ENCODE measurements around the gene CEP63. TPM values are rescaled to one million over a fixed set of nuclear protein-coding genes. Genes with fewer than 3 reads are reported as not detected.

The CEP63 gene
- total RNA-seq, 2 experiments from 2014 or later: 13.2 to 15.1 TPM

GRCh38 chr3:134601539-134602439 is 115.9 kb downstream of the CEP63 start:
- no peaks in the 10 kb centered on the region for H3K27me3 ChIP-seq (ENCODE audit: control insufficient read depth in 1 of 2, insufficient read depth in 2 of 2, low read length in 2 of 2)
- TF ChIP-seq CTCF (IDR thresholded peaks at IDR 0.05): no peak
- no peaks in the 10 kb centered on the region for H3K36me3 ChIP-seq (ENCODE audit: insufficient read depth, low read length)
- no peak overlapping the region for H3K4me3 Mint-ChIP-seq
- H3K27me3 Mint-ChIP-seq: peaks cover 16% of the 10 kb centered on the region
- no peak for ATAC-seq (ENCODE audit: poor library complexity)
- H3K4me1 ChIP-seq (ENCODE audit: insufficient read depth, low read length): peaks cover 6% of the 10 kb centered on the region
- CTCF ChIA-PET: interaction anchor here (1.3 to 1.4 kb wide), 2 partner anchors 10 to 30 kb away, joined by 3 to 4 read pairs; no protein-coding TSS in a partner anchor
- H3K27ac ChIP-seq (ENCODE audit: low read depth in 1 of 2, low read length in 2 of 2): no peak overlapping the region
- H3K4me1 Mint-ChIP-seq (ENCODE audit: low read depth): peaks cover 7% of the 10 kb centered on the region
- no peaks in the 10 kb centered on the region for H3K36me3 Mint-ChIP-seq (ENCODE audit: low read depth)
- no peaks in the 10 kb centered on the region for H3K9me3 ChIP-seq (ENCODE audit: control insufficient read depth in 1 of 2, insufficient read depth in 1 of 2, low read length in 2 of 2)
- H3K9me3 Mint-ChIP-seq: no peaks in the 10 kb centered on the region
- POLR2A ChIA-PET: no interaction called here
- no peak overlapping the region for H3K27ac Mint-ChIP-seq
- intact Hi-C loops (cut with DNase I, micrococcal nuclease): loop anchor here in 1 of 2 experiments (5.0 kb wide), 2 partner anchors 1296 to 1441 kb away; no protein-coding TSS in a partner anchor
- no peak overlapping the region for H3K4me3 ChIP-seq (ENCODE audit: low read length)
- no peak for DNase-seq

GRCh38 chr3:134602440-134602814 is 116.6 kb downstream of the CEP63 start:
- Mint-ChIP-seq H3K4me3 (no peak overlapping the region), H3K36me3 (ENCODE audit: low read depth) (no peaks in the 10 kb centered on the region), H3K27ac (no peak overlapping the region), H3K27me3 (peaks cover 15% of the 10 kb centered on the region), H3K9me3 (no peaks in the 10 kb centered on the region), H3K4me1 (ENCODE audit: low read depth) (peaks cover 7% of the 10 kb centered on the region)
- H3K36me3 ChIP-seq (ENCODE audit: insufficient read depth, low read length): no peaks in the 10 kb centered on the region
- DNase-seq: no peak
- TF ChIP-seq CTCF (IDR thresholded peaks at IDR 0.05): no peak
- H3K27ac ChIP-seq (ENCODE audit: low read depth in 1 of 2, low read length in 2 of 2): no peak overlapping the region
- H3K4me3 ChIP-seq (ENCODE audit: low read length): no peak overlapping the region
- no peak for ATAC-seq (ENCODE audit: poor library complexity)
- H3K4me1 ChIP-seq (ENCODE audit: insufficient read depth, low read length): peaks cover 6% of the 10 kb centered on the region
- H3K9me3 ChIP-seq (ENCODE audit: control insufficient read depth in 1 of 2, insufficient read depth in 1 of 2, low read length in 2 of 2): no peaks in the 10 kb centered on the region
- CTCF ChIA-PET: no interaction called here
- POLR2A ChIA-PET: interaction anchor here (0.5 kb wide), 1 partner anchor 42 kb away, joined by 3 read pairs; no protein-coding TSS in a partner anchor
- intact Hi-C loops (cut with DNase I, micrococcal nuclease): loop anchor here in 1 of 2 experiments (5.0 kb wide), 2 partner anchors 1295 to 1440 kb away; no protein-coding TSS in a partner anchor
- H3K27me3 ChIP-seq (ENCODE audit: control insufficient read depth in 1 of 2, insufficient read depth in 2 of 2, low read length in 2 of 2): no peaks in the 10 kb centered on the region

- H3K4me1 ChIP-seq (ENCODE audit: insufficient read depth, low read length): peaks cover 6% of the 10 kb centered on the region
- no peak overlapping the region for H3K27ac Mint-ChIP-seq
- H3K9me3 ChIP-seq (ENCODE audit: control insufficient read depth in 1 of 2, insufficient read depth in 1 of 2, low read length in 2 of 2): no peaks in the 10 kb centered on the region
- H3K36me3 Mint-ChIP-seq (ENCODE audit: low read depth): no peaks in the 10 kb centered on the region
- peaks cover 0 to 2% of the 10 kb centered on the region in 2 experiments for H3K27me3 ChIP-seq (ENCODE audit: control insufficient read depth in 1 of 2, insufficient read depth in 2 of 2, low read length in 2 of 2)
- ChIA-PET CTCF (no interaction called here), POLR2A (no interaction called here)
- no peak for DNase-seq
- no peak overlapping the region for H3K4me3 ChIP-seq (ENCODE audit: low read length)
- no peaks in the 10 kb centered on the region for H3K9me3 Mint-ChIP-seq
- no peak overlapping the region for H3K4me3 Mint-ChIP-seq
- H3K36me3 ChIP-seq (ENCODE audit: insufficient read depth, low read length): no peaks in the 10 kb centered on the region
- H3K27ac ChIP-seq (ENCODE audit: low read depth in 1 of 2, low read length in 2 of 2): no peak overlapping the region
- no peak for ATAC-seq (ENCODE audit: poor library complexity)
- TF ChIP-seq CTCF (IDR thresholded peaks at IDR 0.05): no peak
- H3K27me3 Mint-ChIP-seq: peaks cover 15% of the 10 kb centered on the region
- H3K4me1 Mint-ChIP-seq (ENCODE audit: low read depth): peaks cover 7% of the 10 kb centered on the region
- intact Hi-C loops (cut with DNase I, micrococcal nuclease): loop anchor here in 1 of 2 experiments (5.0 kb wide), 2 partner anchors 1294 to 1439 kb away; no protein-coding TSS in a partner anchor
Observed at GRCh38 chr3:134603480-134603879, 117.6 kb downstream of the CEP63 start.

Measured in CD4-positive, alpha-beta T cell (primary cell).